ENCODE measurements around the gene HLX.

The HLX gene

DNA sequence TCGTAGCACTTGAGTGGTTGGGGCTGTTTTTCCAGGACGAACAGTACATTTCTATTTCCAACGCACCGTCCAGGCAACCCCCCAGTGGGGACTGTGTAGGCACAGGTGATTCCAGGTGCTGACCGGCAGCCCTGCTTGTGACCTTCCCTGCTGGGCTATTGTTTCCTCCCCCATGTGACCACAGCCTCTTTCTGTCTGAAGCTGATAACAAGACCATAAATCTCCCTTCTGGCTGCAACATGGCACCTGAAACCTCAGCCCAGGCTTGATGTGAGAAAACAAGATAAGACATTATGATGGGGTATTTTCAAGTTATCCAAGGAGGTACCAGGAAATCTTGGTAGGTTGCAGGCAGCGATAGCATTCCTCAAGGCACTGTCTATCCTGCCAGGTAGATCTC, 48.2 kb downstream of the HLX start:
- no peak for DNase-seq

DNA sequence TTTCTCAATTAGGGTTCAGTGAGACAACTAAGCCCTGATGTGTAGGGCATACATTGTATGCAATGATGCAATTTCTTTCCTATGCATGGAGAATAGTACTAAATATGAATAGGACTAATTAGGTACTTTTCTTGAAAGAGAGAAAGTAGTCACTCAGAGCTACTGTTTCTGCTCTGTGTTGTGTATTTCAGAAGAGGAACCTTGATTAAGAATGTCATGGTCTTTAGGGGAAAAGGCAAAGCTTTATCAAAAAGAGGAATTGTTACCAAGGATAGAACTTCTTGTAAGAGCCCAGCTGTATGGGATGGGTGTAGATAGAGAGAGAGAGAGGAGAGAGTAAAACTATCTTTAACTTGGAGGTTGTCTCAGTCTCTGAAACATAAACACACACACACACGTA, 49.1 kb downstream of the HLX start:
- no peak for DNase-seq

- no peak for DNase-seq
Measured at GRCh38 chr1:220928725-220929300, 49.6 kb downstream of the HLX start.

- no peak for DNase-seq
Measured at GRCh38 chr1:220929304-220929703, 50.1 kb downstream of the HLX start.

Data from cortex of kidney (tissue), 1 donor.